Transverse colon (tissue), 4 donors: ENCODE results near the gene SYK. TPM values are rescaled to one million over a fixed set of nuclear protein-coding genes. Genes with fewer than 3 reads are reported as not detected.
"Not testable (repeated sequence)": the region's sequence is repeated elsewhere in the genome, so short reads cannot be mapped to it uniquely, and the experiment has no call there.

Experiments used
- DNase-seq: peaks from one replicate; pipeline ENCODE4 v3.0.0-alpha.2; 2019
- H3K27ac ChIP-seq, 4 donors: fragments of 200-600 bp; sonication (generic); 2 replicates each; pipeline ENCODE4 v1.5.1; 2016 to 2018; ENCODE audit warnings: inconsistent platforms in 4 of 4
- H3K27me3 ChIP-seq: fragments of 200-600 bp; sonication (generic); 2 replicates; pipeline ENCODE4 v1.5.1; 2017; ENCODE audit warnings: inconsistent platforms
- H3K36me3 ChIP-seq, 4 donors: fragments of 200-600 bp; sonication (generic); 2 replicates each; pipeline ENCODE4 v1.5.1; 2017 to 2019; ENCODE audit warnings: inconsistent platforms in 4 of 4
- H3K4me1 ChIP-seq, 4 donors: fragments of 200-600 bp; sonication (generic); 2 replicates each; pipeline ENCODE4 v1.5.1; 2017 to 2020; ENCODE audit warnings: inconsistent platforms in 4 of 4
- H3K4me3 ChIP-seq, 4 donors: fragments of 200-600 bp; sonication (generic); 1 replicate in 1 of 4; 2 replicates in 3 of 4; pipeline versions ENCODE4 v1.5.1 to v1.6.1; 2017 to 2019; ENCODE audit warnings: inconsistent platforms in 4 of 4
- H3K9me3 ChIP-seq, 2 donors: fragments of 200-600 bp; sonication (generic); 2 replicates each; pipeline ENCODE4 v1.5.1; 2017 to 2019; ENCODE audit warnings: inconsistent platforms in 2 of 2
- EP300 ChIP-seq: sonication (generic); formaldehyde crosslinking; IDR thresholded peaks from one replicate; pipeline ENCODE4 v1.6.1; 2017; ENCODE audit warnings: antibody characterized with exemption, low read depth
- POLR2A ChIP-seq: fragments of 450-650 bp; IDR thresholded peaks from one replicate; pipeline ENCODE4 v1.6.1; 2016; ENCODE audit warnings: antibody characterized with exemption, mild to moderate bottlenecking, moderate library complexity
- POLR2AphosphoS5 ChIP-seq, 3 donors: sonication (generic); formaldehyde crosslinking; IDR thresholded peaks; one replicate each; pipeline ENCODE4 v1.6.1; 2016; ENCODE audit warnings: antibody characterized with exemption in 3 of 3
- WGBS, 2 donors: methylation state at CpG; one replicate each; pipeline ENCODE4 v1.1.5; 2018; ENCODE audit warnings: low coverage in 1 of 2; 5-methylcytosine and 5-hydroxymethylcytosine counted together
- in situ Hi-C, 4 donors: fragments of 200-750 bp; cut with MboI; loops; one replicate each; pipeline versions ENCODE4 v1.15.0 to v1.15.1; 2017; ENCODE audit warnings: low sequenced_read_pairs in 3 of 4, low pct_ligation_motif_present in 1 of 4, low pct_unique_long_range_greater_than_20kb in 1 of 4
- intact Hi-C: fragments of 100-400 bp; cut with DNase I; formaldehyde crosslinking; loops from one replicate; pipeline ENCODE4 v1.15.1; 2023; ENCODE audit warnings: low total_unique reads
- total RNA-seq, 4 donors: library from RNA; depleted of rRNA; stranded (reverse); fragments of >200 nt; gene quantifications; one replicate each; pipeline ENCODE4 v1.1.0, GENCODE V29; 2016
- TF ChIP-seq, protein P1 (sequence below), 5 experiments: fragments of 200-600 bp in 3 of 5; fragments of 450-650 bp in 2 of 5; sonication (generic) in 3 of 5; IDR thresholded peaks; 1 replicate in 2 of 5; 2 replicates in 3 of 5; pipeline ENCODE4 v1.5.1; 2016 to 2017; ENCODE audit warnings: antibody characterized with exemption in 5 of 5, inconsistent platforms in 3 of 5, mild to moderate bottlenecking in 2 of 5, moderate library complexity in 1 of 5

SYK gene
- total RNA-seq, 4 donors from 2014 or later, result 32.2 to 534 (median 34.3) TPM

DNA sequence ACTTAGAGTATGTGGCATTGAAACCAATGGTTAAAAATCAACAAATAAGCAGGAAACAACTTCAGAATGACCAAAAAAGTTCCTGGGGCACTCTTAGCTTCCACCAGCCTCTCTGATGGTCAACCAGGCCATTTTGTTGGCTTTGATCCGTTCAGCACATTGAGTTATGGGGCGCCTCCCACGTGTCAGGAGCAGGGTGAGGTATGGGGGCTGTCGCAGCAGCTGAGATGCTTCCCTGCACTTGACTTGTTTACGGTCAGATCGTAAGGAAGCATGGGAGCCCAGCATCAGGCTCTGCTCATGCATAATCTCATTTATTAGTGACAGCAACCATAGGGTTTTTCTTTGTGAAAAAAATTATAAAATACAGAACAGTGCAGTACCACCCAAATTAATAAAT is 16.7 kb downstream of the SYK start:
- no peaks in the 10 kb centered on the region for H3K9me3 ChIP-seq
- H3K27ac ChIP-seq, result no peak overlapping the region
- H3K4me1 ChIP-seq, result peaks cover 0 to 4% (median 0%) of the 10 kb centered on the region in 4 donors
- no peak for DNase-seq
- H3K4me3 ChIP-seq, result no peak overlapping the region
- in situ Hi-C loops (no loop called here), intact Hi-C loops (no loop called here)
- 70 to 78% methylated on average over 2 to 6 of the region's 6 CpGs for WGBS, 2 donors
- TF ChIP-seq POLR2AphosphoS5 (IDR thresholded peaks at IDR 0.05) (no peak), EP300 (no peak), POLR2A (no peak)
- TF ChIP-seq, protein P1, sequence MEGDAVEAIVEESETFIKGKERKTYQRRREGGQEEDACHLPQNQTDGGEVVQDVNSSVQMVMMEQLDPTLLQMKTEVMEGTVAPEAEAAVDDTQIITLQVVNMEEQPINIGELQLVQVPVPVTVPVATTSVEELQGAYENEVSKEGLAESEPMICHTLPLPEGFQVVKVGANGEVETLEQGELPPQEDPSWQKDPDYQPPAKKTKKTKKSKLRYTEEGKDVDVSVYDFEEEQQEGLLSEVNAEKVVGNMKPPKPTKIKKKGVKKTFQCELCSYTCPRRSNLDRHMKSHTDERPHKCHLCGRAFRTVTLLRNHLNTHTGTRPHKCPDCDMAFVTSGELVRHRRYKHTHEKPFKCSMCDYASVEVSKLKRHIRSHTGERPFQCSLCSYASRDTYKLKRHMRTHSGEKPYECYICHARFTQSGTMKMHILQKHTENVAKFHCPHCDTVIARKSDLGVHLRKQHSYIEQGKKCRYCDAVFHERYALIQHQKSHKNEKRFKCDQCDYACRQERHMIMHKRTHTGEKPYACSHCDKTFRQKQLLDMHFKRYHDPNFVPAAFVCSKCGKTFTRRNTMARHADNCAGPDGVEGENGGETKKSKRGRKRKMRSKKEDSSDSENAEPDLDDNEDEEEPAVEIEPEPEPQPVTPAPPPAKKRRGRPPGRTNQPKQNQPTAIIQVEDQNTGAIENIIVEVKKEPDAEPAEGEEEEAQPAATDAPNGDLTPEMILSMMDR (IDR thresholded peaks at IDR 0.05), result no peak
- peaks cover 0 to 6% (median 0%) of the 10 kb centered on the region in 4 donors for H3K36me3 ChIP-seq
- H3K27me3 ChIP-seq, result no peaks in the 10 kb centered on the region

DNA sequence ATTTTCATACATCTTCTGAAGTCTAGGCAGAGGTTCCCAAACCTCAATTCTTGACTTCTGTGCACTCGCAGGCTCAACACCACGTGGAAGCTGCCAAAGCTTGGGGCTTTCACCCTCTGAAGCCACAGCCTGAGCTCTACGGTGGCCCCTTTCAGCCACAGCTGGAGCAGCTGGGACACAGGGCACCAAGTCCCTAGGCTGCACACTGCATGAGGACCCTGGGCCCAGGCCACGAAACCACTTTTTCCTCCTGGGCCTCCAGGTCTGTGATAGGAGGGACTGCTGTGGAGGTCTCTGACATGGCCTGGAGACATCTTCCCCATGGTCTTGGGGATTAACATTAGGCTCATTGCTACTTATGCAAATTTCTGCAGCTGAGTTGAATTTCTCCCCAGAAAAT is 18.8 kb downstream of the SYK start:
- H3K36me3 ChIP-seq, H3K4me1 ChIP-seq, intact Hi-C loops, H3K27me3 ChIP-seq, H3K9me3 ChIP-seq, DNase-seq, H3K4me3 ChIP-seq, in situ Hi-C loops, H3K27ac ChIP-seq: not testable (repeated sequence)
- 83 to 100% methylated on average over 1 to 2 of the region's 4 CpGs for WGBS, 2 donors

DNA sequence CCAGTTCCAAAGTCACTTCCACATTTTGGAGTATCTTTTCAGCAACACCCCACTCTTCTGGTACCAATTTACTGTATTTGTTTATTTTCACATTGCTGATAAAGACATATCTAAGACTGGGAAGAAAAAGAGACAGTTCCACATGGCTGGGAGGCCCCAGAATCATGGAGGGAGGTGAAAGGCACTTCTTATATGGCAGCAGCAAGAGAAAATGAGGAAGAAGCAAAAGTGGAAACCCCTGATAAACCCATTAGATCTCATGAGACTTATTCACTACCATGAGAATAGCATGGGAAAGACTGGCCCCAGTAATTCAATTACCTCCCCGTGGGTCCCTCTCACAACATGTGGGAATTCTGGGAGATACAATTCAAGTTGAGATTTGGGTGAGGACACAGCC is 19.6 kb downstream of the SYK start:
- H3K27ac ChIP-seq, H3K9me3 ChIP-seq, in situ Hi-C loops, H3K4me1 ChIP-seq, H3K27me3 ChIP-seq, H3K4me3 ChIP-seq, intact Hi-C loops, H3K36me3 ChIP-seq, DNase-seq: not testable (repeated sequence)
- WGBS, 2 donors, result 68 to 80% methylated on average over 1 of the region's 1 CpG

DNA sequence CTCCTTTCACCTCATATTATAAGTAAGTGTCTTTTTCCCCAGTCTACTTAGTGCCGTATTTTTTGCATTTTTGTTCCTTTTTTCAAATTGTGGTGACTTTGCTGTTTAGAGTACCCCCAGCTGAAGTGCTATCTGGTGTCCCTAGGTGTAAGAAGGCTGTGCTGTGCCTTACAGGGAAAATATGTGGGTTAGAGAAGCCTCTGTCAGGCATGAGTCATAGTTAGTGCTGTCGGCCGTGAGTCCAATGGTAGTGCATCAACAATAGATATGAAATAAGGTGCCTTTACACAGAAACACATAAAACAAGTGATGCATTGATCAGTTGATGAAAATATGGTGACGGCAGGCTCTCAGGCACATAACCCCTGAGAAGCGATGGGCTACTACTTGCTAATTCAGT is 20.1 kb downstream of the SYK start:
- intact Hi-C loops (no loop called here), in situ Hi-C loops (no loop called here)
- DNase-seq, result no peak
- TF ChIP-seq, protein P1 (IDR thresholded peaks at IDR 0.05), result no peak
- TF ChIP-seq POLR2A (no peak), POLR2AphosphoS5 (IDR thresholded peaks at IDR 0.05) (no peak), EP300 (no peak)
- no peaks in the 10 kb centered on the region for H3K27me3 ChIP-seq
- H3K9me3 ChIP-seq, result no peaks in the 10 kb centered on the region
- WGBS, 2 donors, result 89 to 100% methylated on average over 5 of the region's 5 CpGs
- peaks cover 0 to 6% (median 0%) of the 10 kb centered on the region in 4 donors for H3K36me3 ChIP-seq
- H3K4me1 ChIP-seq, result peaks cover 0 to 4% (median 0%) of the 10 kb centered on the region in 4 donors
- H3K4me3 ChIP-seq, result no peak overlapping the region
- H3K27ac ChIP-seq, result no peak overlapping the region

DNA sequence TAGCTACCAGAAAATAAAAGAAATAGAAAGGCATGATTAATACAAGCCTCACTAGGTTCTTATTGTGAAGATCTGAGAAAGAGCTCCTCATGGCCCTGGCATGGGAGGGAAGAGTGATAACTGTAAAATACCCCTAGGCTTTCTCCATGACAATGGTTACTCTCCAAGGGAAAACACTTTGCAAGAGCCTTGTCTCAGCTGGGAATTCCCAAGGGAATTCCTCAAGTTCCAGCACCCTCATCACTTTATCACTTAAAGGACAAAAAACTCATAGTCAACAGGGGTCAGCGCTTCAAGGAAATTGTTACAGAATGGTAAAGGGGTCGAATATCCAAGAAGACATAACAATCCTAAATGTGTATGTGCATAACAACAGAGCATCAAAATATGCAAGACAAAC is 21.2 kb downstream of the SYK start:
- H3K9me3 ChIP-seq, result no peaks in the 10 kb centered on the region
- H3K36me3 ChIP-seq, result peaks cover 0 to 6% (median 0%) of the 10 kb centered on the region in 4 donors
- H3K27me3 ChIP-seq, result no peaks in the 10 kb centered on the region
- WGBS, 2 donors, result 90 to 100% methylated on average over 2 of the region's 2 CpGs
- H3K27ac ChIP-seq, result no peak overlapping the region
- DNase-seq, result no peak
- in situ Hi-C loops (no loop called here), intact Hi-C loops (no loop called here)
- TF ChIP-seq POLR2AphosphoS5 (IDR thresholded peaks at IDR 0.05), result no peak
- TF ChIP-seq, protein P1 (IDR thresholded peaks at IDR 0.05), result no peak
- no peak for TF ChIP-seq POLR2A
- no peak for TF ChIP-seq EP300
- H3K4me3 ChIP-seq, result no peak overlapping the region
- peaks cover 0 to 4% (median 0%) of the 10 kb centered on the region in 4 donors for H3K4me1 ChIP-seq
